Measurements from ENCODE around the gene SPAG4.

GRCh38 chr20:35652641-35653429 is 37.2 kb downstream of the SPAG4 start:
- TF ChIP-seq CTCF (IDR thresholded peaks at IDR 0.05) (no peak), POLR2A (IDR thresholded peaks at IDR 0.05) (no peak)
